Ishikawa (cell line): ENCODE data around the gene FLT3LG.

Source experiments
- CEBPB ChIP-seq: IDR thresholded peaks from 2 replicates; pipeline ENCODE4 v1.6.1; 2012
- CREB1 ChIP-seq: IDR thresholded peaks from 2 replicates; pipeline ENCODE4 v1.6.1; 2012; ENCODE audit warnings: low read depth
- EGR1 ChIP-seq: IDR thresholded peaks from 2 replicates; pipeline ENCODE4 v1.6.1; 2012
- EP300 ChIP-seq: IDR thresholded peaks from 2 replicates; pipeline ENCODE4 v1.6.1; 2012; ENCODE audit warnings: borderline replicate concordance
- FOXM1 ChIP-seq: IDR thresholded peaks from 2 replicates; pipeline ENCODE4 v1.6.1; 2012; ENCODE audit warnings: low read depth, borderline replicate concordance
- MAX ChIP-seq: IDR thresholded peaks from 2 replicates; pipeline ENCODE4 v1.6.1; 2012
- NFIC ChIP-seq: IDR thresholded peaks from 2 replicates; pipeline ENCODE4 v1.6.1; 2012
- RAD21 ChIP-seq: IDR thresholded peaks from 2 replicates; pipeline ENCODE4 v1.6.1; 2012; ENCODE audit warnings: low read depth
- REST ChIP-seq: IDR thresholded peaks from 2 replicates; pipeline ENCODE4 v1.6.1; 2012; ENCODE audit warnings: low read depth, mild to moderate bottlenecking
- TAF1 ChIP-seq: IDR thresholded peaks from 2 replicates; pipeline ENCODE4 v1.6.1; 2012; ENCODE audit warnings: low read depth, mild to moderate bottlenecking
- TCF12 ChIP-seq: IDR thresholded peaks from 2 replicates; pipeline ENCODE4 v1.6.1; 2012; ENCODE audit warnings: low read depth
- TEAD4 ChIP-seq: IDR thresholded peaks from 2 replicates; pipeline ENCODE4 v1.6.1; 2012
- USF1 ChIP-seq: IDR thresholded peaks from 2 replicates; pipeline ENCODE4 v1.6.1; 2012
- YY1 ChIP-seq: IDR thresholded peaks from 2 replicates; pipeline ENCODE4 v1.6.1; 2012; ENCODE audit warnings: low read depth
- ZBTB7A ChIP-seq: IDR thresholded peaks from 2 replicates; pipeline ENCODE4 v1.6.1; 2012; ENCODE audit warnings: low read depth

FLT3LG gene

GRCh38 chr19:49489601-49490167 is 15.7 kb downstream of the FLT3LG start:
- TF ChIP-seq TCF12 (no peak), YY1 (no peak), REST (no peak), EGR1 (no peak), CEBPB (no peak), MAX (no peak), FOXM1 (no peak), ZBTB7A (no peak), CREB1 (no peak), TAF1 (no peak), RAD21 (no peak), USF1 (no peak), EP300 (no peak), NFIC (no peak), TEAD4 (no peak)

GRCh38 chr19:49490287-49491029 is 16.4 kb downstream of the FLT3LG start:
- TF ChIP-seq ZBTB7A (no peak), REST (no peak), FOXM1 (no peak), YY1 (no peak), EGR1 (no peak), NFIC (no peak), EP300 (no peak), CEBPB (no peak), TAF1 (no peak), TEAD4 (no peak), MAX (no peak), USF1 (no peak), CREB1 (no peak), TCF12 (no peak), RAD21 (no peak)

- no peak for TF ChIP-seq TAF1
- no peak for TF ChIP-seq REST
- no peak for TF ChIP-seq USF1
- no peak for TF ChIP-seq TCF12
- TF ChIP-seq NFIC = no peak
- TF ChIP-seq RAD21 = no peak
- no peak for TF ChIP-seq ZBTB7A
- no peak for TF ChIP-seq CREB1
- TF ChIP-seq YY1 = no peak
- TF ChIP-seq EP300 = no peak
- no peak for TF ChIP-seq CEBPB
- TF ChIP-seq MAX = no peak
- TF ChIP-seq EGR1 = no peak
- no peak for TF ChIP-seq TEAD4
- no peak for TF ChIP-seq FOXM1
These were observed 17.2 kb downstream of the FLT3LG start for GRCh38 chr19:49491030-49491803.
